ENCODE results near the gene PLLP. TPM values are rescaled to one million over a fixed set of nuclear protein-coding genes. Genes with fewer than 3 reads are reported as not detected.

PLLP gene
- total and polyA plus RNA-seq, 12 donors: 1.0 to 10.0 (median 2.7) TPM

DNA sequence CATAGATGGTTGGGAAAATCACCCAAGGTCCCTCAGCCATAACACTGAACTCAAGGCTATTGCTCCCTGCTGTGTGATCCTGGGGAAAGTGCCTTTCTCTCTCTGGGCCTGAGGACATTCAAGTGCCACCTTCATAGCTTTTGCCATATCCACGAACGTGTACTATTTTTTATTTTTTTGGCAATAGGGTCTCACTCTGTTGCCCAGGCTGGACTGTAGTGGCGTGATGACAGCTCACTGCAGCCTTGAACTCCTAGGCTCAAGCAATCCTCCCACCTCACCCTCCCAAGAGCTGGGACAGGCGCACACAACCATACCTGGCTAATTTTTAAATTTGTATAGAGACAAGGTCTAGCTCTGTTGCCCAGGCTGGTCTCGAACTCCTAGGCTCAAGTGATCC is 10.6 kb downstream of the PLLP start:
- H3K36me3 ChIP-seq (replicated peaks in 1 of 2): no peaks in the 10 kb centered on the region
- DNase-seq: no peak
- peaks cover 0 to 5% of the 10 kb centered on the region in 2 donors for H3K4me1 ChIP-seq (replicated peaks in 1 of 2)
- WGBS, 4 donors: 75 to 82% (median 79%) methylated on average over 5 of the region's 5 CpGs
- no peaks in the 10 kb centered on the region for H3K27me3 ChIP-seq
- TF ChIP-seq POLR2A (IDR thresholded peaks at IDR 0.05): no peak
- TF ChIP-seq, protein P1, sequence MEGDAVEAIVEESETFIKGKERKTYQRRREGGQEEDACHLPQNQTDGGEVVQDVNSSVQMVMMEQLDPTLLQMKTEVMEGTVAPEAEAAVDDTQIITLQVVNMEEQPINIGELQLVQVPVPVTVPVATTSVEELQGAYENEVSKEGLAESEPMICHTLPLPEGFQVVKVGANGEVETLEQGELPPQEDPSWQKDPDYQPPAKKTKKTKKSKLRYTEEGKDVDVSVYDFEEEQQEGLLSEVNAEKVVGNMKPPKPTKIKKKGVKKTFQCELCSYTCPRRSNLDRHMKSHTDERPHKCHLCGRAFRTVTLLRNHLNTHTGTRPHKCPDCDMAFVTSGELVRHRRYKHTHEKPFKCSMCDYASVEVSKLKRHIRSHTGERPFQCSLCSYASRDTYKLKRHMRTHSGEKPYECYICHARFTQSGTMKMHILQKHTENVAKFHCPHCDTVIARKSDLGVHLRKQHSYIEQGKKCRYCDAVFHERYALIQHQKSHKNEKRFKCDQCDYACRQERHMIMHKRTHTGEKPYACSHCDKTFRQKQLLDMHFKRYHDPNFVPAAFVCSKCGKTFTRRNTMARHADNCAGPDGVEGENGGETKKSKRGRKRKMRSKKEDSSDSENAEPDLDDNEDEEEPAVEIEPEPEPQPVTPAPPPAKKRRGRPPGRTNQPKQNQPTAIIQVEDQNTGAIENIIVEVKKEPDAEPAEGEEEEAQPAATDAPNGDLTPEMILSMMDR (IDR thresholded peaks at IDR 0.05): no peak
- H3K4me3 ChIP-seq: no peak overlapping the region
- no peak overlapping the region for H3K27ac ChIP-seq
- no peaks in the 10 kb centered on the region for H3K9me3 ChIP-seq (replicated peaks in 1 of 3)
- intact Hi-C loops (cut with DNase I): no loop called here

DNA sequence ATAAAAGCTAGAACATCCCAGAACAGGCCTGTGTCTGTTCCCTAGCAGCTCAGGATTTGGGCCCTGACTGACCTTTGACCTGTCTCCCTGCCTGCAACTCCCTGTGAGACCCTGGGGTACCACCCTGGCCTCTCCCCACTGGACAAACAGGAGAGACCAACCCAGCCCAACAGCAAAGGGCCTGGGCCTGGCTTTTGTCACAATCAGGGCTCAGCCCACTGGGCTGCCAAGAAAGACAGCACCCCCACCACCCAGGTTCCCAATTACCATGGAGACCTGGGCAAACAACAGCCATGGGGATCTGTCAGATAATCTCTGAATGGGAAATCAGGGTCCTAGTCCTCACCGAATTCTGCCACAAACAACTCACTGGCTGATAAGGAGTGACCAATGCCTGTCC is 11.1 kb downstream of the PLLP start:
- DNase-seq: no peak
- Histone ChIP-seq H3K27ac (no peak overlapping the region), H3K4me1 (replicated peaks in 1 of 2) (peaks cover 0 to 5% of the 10 kb centered on the region in 2 donors), H3K9me3 (replicated peaks in 1 of 3) (no peaks in the 10 kb centered on the region), H3K4me3 (no peak overlapping the region), H3K27me3 (no peaks in the 10 kb centered on the region), H3K36me3 (replicated peaks in 1 of 2) (no peaks in the 10 kb centered on the region)
- no peak for TF ChIP-seq POLR2A (IDR thresholded peaks at IDR 0.05)
- TF ChIP-seq, protein P1 (IDR thresholded peaks at IDR 0.05): no peak
- intact Hi-C loops (cut with DNase I): no loop called here
- WGBS, 4 donors: 38 to 64% (median 58%) methylated on average over 1 of the region's 1 CpG

DNA sequence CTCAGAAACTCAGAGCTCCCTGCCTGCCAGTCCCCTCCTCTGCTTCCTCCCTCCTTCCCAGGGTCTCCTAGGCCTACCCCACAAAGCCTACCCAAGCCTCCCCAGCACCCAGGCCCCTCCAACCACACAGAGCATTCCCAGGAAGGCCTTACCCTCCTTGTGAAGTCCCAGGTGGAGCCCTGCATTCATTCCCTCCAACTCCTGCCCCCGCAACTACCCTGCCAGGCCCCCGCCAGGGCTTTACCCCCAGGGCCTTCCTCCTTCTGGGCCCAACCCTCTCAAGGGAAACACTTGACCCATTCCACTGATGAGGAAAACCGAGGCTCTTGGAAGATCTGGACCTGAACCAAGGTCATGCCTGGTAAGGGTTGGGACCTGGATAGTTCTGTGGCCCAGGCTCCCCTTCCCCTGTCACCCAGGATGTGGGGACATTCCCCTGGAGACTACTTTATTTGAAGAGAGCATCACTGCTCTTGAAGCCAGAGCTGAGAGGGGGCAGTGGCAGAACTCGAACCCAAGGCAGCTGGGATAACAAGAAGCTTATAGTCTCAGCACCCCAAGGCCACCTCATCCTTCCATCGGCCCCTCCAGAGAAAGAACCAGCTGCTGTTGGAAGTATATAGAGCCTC is 12.5 kb downstream of the PLLP start:
- no peaks in the 10 kb centered on the region for H3K27me3 ChIP-seq
- no peaks in the 10 kb centered on the region for H3K36me3 ChIP-seq (replicated peaks in 1 of 2)
- intact Hi-C loops (cut with DNase I): no loop called here
- no peak for DNase-seq
- no peak overlapping the region for H3K27ac ChIP-seq
- 78 to 100% (median 85%) methylated on average over 4 to 5 of the region's 5 CpGs for WGBS, 4 donors
- TF ChIP-seq, protein P1 (IDR thresholded peaks at IDR 0.05): no peak
- TF ChIP-seq POLR2A (IDR thresholded peaks at IDR 0.05): no peak
- no peaks in the 10 kb centered on the region for H3K9me3 ChIP-seq (replicated peaks in 1 of 3)
- H3K4me3 ChIP-seq: no peak overlapping the region
- H3K4me1 ChIP-seq (replicated peaks in 1 of 2): peaks cover 0 to 5% of the 10 kb centered on the region in 2 donors

DNA sequence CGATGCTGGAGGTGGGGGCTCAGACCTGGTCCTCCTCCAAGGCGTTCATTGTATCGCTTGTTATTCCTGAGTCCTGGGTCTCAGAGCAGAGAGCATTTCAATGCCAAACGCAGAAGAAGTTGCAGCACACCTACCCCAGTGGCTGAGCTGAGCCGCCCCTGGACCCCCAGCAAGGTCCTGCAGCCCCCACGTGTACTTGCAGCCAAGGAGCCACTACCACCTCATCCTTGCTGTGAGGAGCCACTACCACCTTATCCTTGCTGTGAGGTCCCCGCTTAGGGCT is 13.5 kb downstream of the PLLP start:
- intact Hi-C loops (cut with DNase I): no loop called here
- TF ChIP-seq, protein P1 (IDR thresholded peaks at IDR 0.05): no peak
- TF ChIP-seq POLR2A (IDR thresholded peaks at IDR 0.05): no peak
- Histone ChIP-seq H3K27ac (no peak overlapping the region), H3K4me3 (no peak overlapping the region), H3K36me3 (replicated peaks in 1 of 2) (no peaks in the 10 kb centered on the region), H3K4me1 (replicated peaks in 1 of 2) (peaks cover 0 to 3% of the 10 kb centered on the region in 2 donors), H3K9me3 (replicated peaks in 1 of 3) (no peaks in the 10 kb centered on the region), H3K27me3 (no peaks in the 10 kb centered on the region)
- no peak for DNase-seq
- WGBS, 4 donors: 85 to 90% (median 87%) methylated on average over 4 to 7 of the region's 7 CpGs
